Mesenteric fat pad (tissue), 1 donor: Measurements from ENCODE around the gene MCTP2. TPM values are rescaled to one million over a fixed set of nuclear protein-coding genes. Genes with fewer than 3 reads are reported as not detected.

ENCODE experiments used
- DNase-seq: peaks from one replicate; pipeline ENCODE4 v3.0.0-alpha.2; 2020; ENCODE audit warnings: low spot score
- total RNA-seq: library from RNA; stranded (reverse); fragmentation: NEBNext Ultra II Directional; extraction: Animal tissue kit (Norgen Biotek cat#: 25700); gene quantifications from one replicate; pipeline ENCODE4 v1.2.1, GENCODE V29; 2021
- donor health status: DM: yes; HTN: yes; CAD: no.

MCTP2 gene
- total RNA-seq, 1 donor from 2014 or later = 11.0 TPM

DNA sequence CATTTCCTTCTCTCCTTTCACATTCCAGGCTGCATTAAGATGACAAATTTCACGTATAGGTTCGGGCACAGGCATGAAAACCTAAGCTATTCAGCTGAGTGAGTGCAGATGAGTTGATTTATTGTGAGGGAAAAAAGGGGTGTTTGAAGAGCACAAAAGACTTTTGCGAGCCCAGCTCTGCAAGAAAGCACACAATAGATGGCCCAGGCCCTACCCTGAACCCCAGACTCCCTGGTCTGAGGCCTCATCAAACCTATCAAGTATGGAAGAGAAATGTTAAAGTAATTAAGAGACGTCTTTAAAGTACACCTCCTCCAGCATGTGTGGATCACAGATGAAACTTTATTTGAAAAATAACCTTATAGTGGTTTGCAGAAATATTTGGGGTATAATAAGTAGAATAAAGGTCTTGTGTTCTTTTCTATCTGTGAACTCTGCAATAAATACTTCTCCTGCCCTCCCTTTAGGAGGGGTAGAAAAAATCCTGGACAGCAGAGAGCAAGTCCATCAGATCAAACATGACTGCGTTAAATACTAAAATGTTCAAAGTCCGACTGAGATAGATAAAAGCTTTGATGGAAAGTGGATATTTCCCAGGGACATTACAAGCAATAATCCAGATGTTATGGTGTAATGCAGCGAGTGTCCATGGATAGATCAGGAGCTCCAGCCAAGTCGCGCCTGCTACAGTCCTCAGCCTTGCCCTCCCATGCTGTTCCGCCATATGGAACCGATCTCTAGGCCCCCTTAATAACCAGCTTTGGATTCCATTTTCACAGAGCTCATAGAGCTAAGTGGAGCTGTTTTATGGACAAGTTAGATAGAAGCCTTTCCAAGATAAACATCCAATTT lies 121.5 kb downstream of the MCTP2 start:
- no peak for DNase-seq

DNA sequence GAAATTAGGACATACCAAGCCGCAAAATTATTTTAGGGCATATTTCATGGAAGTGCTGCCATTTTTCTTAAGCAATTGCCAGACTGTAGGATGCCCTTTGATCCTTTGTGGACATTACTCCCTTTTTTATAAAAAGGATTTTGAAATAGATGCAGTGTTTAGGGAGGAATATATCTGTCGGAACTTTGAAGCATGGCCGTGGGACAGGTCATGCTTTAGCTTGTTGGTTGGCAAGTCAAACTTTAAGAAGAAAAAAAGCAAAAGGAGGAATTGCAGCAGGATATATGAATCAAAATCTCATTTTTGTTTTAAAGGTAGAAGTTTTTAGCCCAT lies 122.1 kb downstream of the MCTP2 start:
- no peak for DNase-seq

DNA sequence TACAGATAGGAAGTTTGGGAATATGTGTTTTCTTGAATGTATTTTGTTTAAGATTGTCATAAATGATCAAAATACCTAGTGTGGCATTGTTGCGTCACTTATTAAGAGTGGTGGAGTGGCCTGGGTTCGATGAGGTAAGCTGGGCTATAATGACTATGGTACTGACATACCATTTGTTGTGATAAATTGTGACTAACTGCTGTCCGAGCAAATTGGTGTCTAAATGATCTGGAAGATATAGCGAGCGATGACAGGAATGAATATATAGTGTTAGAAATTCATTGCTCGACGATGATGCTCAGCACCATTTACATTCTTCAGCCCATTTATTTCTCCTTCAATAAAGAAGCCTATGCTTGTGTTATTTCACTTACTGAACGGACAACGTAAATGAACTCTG lies 123.3 kb downstream of the MCTP2 start:
- DNase-seq = no peak

GRCh38 chr15:94359716-94360115 lies 128.4 kb downstream of the MCTP2 start:
- DNase-seq = no peak

DNA sequence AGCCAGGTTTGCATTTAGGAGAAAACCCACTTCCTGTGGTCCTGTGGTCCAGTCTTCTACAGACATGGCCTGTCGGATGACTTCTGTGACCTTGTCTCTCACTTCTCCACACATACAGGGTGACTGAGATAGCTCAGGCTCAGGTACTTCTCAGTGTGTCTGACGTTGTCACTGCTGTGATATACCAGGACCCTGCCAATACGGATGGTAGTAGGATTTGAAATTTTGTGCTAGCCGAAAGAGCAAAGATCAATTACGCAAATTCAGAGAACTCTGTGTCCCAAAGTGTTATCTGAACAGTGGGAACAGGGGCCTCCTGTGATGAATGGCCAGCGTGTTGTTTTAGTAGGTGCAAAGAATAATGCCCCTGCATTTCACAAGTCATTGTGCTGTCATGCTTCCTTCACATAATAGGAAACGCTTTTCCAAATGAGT lies 128.9 kb downstream of the MCTP2 start:
- no peak for DNase-seq

- DNase-seq = no peak
Observed at GRCh38 chr15:94362385-94363092, 131.2 kb downstream of the MCTP2 start.

DNA sequence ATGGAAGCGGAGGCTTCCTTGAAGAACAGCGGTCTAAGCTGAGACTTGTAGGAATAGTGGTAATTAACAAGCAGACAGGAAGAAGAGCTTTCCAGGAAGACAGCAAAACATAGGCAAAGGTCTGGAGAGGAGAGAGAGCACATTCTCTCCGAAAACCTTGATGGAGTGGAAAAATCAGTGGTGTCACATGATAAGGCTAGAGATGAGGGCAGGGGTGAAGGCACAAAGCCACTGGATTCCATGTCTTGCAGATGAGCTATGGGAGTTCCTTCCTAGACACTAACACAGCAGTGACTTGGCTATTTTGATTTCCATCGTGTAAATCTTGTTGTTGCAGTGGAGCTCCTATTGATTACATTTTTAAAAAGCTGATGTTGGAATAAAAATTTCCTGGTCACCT lies 132.0 kb downstream of the MCTP2 start:
- no peak for DNase-seq

DNA sequence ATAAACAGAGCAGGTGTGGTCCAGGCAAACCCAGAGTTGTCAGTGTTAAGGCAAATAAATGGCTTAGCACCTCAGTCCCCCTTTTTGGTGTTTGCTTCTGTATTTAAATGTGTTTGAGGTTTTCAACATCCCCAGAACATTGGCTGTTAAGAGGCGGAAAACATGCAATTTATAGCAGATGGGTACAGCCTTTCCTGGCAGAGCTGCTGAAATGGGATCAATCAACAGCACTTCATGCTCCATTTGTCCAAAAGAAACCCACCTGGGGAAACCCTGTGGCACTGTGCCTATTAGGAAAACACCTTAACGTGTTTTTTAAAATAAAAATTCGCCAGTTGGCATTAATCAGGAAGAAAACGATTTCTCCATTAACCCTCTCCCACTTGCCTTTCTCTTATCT lies 135.4 kb downstream of the MCTP2 start:
- no peak for DNase-seq

DNA sequence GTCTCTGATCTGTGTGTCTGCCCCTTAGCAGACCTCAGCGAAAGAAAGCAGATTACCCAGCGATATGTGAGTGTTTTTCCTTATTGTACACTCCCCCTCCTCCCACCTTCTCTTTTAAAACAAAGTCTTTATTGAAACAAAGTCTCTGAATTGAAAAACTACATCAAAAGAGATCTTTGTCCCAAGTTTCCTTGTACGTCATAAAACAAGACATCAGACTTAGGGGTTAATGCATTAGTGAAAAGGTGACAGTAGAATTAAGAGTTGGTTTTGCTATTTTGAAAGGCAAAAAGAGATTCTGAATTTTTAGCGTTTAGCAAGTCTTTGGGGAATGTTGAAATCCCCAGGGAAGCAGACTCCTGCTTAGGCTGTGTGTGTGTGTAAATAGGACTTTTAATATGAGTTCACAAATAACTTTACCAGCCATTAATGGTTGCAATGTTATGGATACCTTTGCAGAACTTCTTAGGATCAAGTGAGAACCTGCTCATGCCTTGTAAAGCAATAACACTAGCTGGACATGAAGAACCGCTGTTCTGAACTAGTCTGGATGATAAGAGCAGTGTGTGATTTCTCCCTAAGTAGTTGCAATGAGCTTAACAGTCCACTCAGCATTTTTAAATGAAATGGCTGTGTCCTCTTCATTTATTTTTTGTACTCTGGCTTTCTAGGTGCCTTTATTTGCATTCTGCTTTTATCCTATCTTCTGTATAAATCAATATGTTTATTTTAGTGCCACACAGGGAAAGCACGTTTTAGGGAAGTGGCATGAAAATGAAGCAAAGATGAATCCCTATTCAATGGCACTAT lies 136.6 kb downstream of the MCTP2 start:
- no peak for DNase-seq

DNA sequence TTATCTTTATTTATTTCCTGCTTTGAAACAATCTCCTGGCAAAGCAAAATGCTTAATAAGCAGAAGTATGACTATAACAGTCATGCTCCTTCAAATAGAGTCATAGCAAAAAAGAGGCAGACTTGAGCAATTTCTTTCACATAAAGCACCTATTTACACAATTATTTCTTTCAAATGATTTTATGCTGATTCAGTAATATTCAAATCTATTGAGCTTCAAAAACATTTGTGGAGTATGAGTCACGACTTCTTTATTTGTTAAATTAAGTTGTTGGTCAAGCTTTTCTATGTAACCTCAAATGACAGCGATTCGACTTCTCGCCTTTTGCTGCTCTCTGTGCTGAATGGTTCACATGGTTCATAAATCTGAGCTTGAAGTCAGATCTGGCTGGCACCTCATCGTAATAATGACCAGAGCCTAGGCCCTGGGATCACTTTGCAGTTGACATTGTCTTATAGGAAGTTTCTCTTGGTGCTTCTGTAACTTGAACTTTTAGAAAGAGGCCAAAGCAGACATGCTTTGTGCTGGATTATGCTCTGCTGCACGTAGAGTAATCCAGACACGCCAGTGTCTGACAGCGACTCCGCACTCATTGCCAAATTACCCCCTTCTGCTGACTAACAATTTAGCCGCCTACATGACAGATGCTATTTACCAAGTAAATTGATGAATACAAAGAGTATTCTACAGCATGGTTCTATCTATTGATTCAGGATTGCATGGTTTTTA lies 139.0 kb downstream of the MCTP2 start:
- no peak for DNase-seq

DNA sequence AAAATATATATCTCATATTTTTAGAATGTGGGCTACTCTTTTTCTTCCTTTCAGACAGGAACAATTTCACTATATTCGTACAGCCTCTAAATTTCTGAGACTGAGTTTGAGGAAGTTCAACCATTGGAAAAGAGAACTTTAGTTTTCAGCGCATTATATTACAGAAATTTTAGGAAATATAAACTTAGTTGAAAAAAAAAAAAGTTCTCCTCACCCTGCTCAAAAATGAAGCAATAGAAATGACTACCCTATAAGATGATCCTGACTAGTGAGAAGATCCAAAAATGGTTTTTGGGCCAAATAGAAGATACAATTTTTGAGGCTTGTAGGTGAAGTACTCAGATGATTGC lies 139.6 kb downstream of the MCTP2 start:
- no peak for DNase-seq

GRCh38 chr15:94372821-94373220 lies 141.5 kb downstream of the MCTP2 start:
- DNase-seq = no peak

- no peak for DNase-seq
Observed at GRCh38 chr15:94375997-94376396, 144.6 kb downstream of the MCTP2 start.

GRCh38 chr15:94379986-94380385 lies 148.6 kb downstream of the MCTP2 start:
- no peak for DNase-seq

- no peak for DNase-seq
Observed at GRCh38 chr15:94380798-94381197, 149.4 kb downstream of the MCTP2 start.

GRCh38 chr15:94381384-94381783 lies 150.0 kb downstream of the MCTP2 start:
- no peak for DNase-seq

DNA sequence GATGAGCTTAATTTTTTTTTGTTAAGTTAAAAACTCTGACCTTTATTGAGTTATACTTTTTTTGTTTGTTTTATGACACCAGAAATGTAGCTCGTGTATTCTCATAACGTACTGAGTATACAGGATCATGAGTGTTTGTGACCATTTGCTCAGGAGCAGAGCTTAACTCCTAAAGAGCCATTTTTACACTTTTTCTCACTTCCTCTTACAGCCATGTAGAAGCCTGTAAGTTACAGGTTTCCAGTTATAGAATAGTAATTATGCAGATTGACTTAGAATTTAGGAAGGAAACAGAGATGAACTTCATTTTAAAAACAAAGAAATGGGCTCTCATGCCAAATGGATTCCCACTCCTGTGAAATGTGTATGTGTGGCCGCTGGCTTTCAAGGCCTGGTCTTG lies 151.7 kb downstream of the MCTP2 start:
- no peak for DNase-seq

GRCh38 chr15:94383706-94384105 lies 152.3 kb downstream of the MCTP2 start:
- DNase-seq = no peak

DNA sequence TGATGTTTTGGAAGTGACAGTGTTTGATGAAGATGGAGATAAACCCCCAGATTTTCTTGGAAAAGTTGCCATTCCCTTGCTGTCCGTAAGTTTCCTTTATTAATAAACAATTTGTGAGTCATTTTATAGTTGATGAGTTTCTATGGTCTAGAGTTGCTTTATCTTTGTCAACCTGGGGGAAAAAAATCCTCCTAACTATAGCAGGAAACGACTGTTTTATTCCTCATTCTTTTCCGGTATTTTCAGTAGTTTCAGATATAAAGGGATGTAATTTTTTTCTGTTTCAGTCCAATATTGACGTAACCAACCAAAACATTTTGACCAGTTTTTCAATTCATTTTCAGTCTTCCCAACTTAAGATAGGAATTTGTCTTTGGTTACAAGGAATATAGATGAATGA lies 154.1 kb downstream of the MCTP2 start:
- no peak for DNase-seq

GRCh38 chr15:94386351-94386750 lies 155.0 kb downstream of the MCTP2 start:
- no peak for DNase-seq

DNA sequence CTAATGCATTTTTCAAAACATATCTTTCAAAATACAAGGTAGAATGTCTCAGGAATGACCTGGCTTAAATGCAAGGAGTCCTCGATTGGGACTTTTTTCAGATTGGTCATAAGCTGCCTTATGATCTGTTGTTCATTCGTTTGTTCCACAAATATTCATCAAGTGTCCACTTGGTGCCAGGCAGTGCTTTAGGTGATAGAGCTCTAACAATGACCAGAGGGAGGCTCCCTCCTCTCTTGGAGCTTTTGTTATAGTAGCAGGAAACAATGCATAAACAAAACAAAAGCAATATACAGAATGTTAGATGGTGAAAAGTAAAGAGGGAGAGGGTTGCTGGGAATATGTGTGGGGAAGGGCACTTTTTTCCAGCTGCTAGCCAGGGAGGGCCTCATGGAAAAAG lies 156.1 kb downstream of the MCTP2 start:
- DNase-seq = no peak
